ENCODE results near the gene GGA1. TPM values are rescaled to one million over a fixed set of nuclear protein-coding genes. Genes with fewer than 3 reads are reported as not detected.
"Not testable (repeated sequence)": the region's sequence is repeated elsewhere in the genome, so short reads cannot be mapped to it uniquely, and the experiment has no call there.

GGA1 gene
- polyA plus RNA-seq, 1 experiment = 34.6 TPM

- ChIA-PET CTCF (interaction anchor here (0.7 to 1.4 kb wide), 5 partner anchors 8 to 193 kb away, joined by 3 to 10 read pairs (median 3); no protein-coding TSS in a partner anchor), POLR2A (interaction anchor here (0.6 kb wide), 1 partner anchor 59 kb away, joined by 9 read pairs; the partner anchor contains the start of gene PDXP)
Observed at GRCh38 chr22:37599153-37599552, 9.5 kb upstream of the GGA1 start.

GRCh38 chr22:37601203-37601539 lies 7.5 kb upstream of the GGA1 start:
- ChIA-PET CTCF (interaction anchor here (0.6 to 2.4 kb wide), 3 partner anchors 9 to 310 kb away, joined by 3 to 15 read pairs (median 3); no protein-coding TSS in a partner anchor), POLR2A (interaction anchor here (0.6 kb wide), 1 partner anchor 289 kb away, joined by 3 read pairs; no protein-coding TSS in a partner anchor)
- DNase-seq (ENCODE audit: low read depth) = no peak
- Histone ChIP-seq H3K4me3 (ENCODE audit: low read depth, low read length) (no peak overlapping the region), H3K36me3 (ENCODE audit: control insufficient read depth, insufficient read depth, low read length) (no peaks in the 10 kb centered on the region), H3K27me3 (ENCODE audit: control insufficient read depth, insufficient read depth, low read length) (peaks cover 3% of the 10 kb centered on the region; the same call in 1 of the 2 replicates)
- no peak for TF ChIP-seq CTCF (IDR thresholded peaks at IDR 0.05; ENCODE audit: insufficient read depth, low read depth, low read length)

More at GRCh38 chr22:37599153-37599552, 9.5 kb upstream of the GGA1 start:
- no peak for DNase-seq (ENCODE audit: low read depth)
- H3K4me3 ChIP-seq (ENCODE audit: low read depth, low read length) = no peak overlapping the region
- no peaks in the 10 kb centered on the region; the same call in 1 of the 2 replicates for H3K27me3 ChIP-seq (ENCODE audit: control insufficient read depth, insufficient read depth, low read length)
- TF ChIP-seq CTCF (IDR thresholded peaks at IDR 0.05; ENCODE audit: insufficient read depth, low read depth, low read length) = no peak
- no peaks in the 10 kb centered on the region for H3K36me3 ChIP-seq (ENCODE audit: control insufficient read depth, insufficient read depth, low read length)

GRCh38 chr22:37601540-37602442 lies 6.8 kb upstream of the GGA1 start:
- DNase-seq (ENCODE audit: low read depth) = no peak
- TF ChIP-seq CTCF (IDR thresholded peaks at IDR 0.05; ENCODE audit: insufficient read depth, low read depth, low read length) = no peak
- Histone ChIP-seq H3K4me3 (ENCODE audit: low read depth, low read length) (no peak overlapping the region), H3K27me3 (ENCODE audit: control insufficient read depth, insufficient read depth, low read length) (peaks cover 3% of the 10 kb centered on the region; the same call in 1 of the 2 replicates), H3K36me3 (ENCODE audit: control insufficient read depth, insufficient read depth, low read length) (no peaks in the 10 kb centered on the region)
- POLR2A ChIA-PET = interaction anchor here (0.6 kb wide), 5 partner anchors 9 to 288 kb away, joined by 3 to 8 read pairs (median 3); no protein-coding TSS in a partner anchor
- CTCF ChIA-PET = interaction anchor here (0.6 to 2.8 kb wide), 6 partner anchors 9 to 310 kb away, joined by 3 to 15 read pairs (median 4); no protein-coding TSS in a partner anchor

GRCh38 chr22:37602546-37603277 lies 5.9 kb upstream of the GGA1 start:
- H3K36me3 ChIP-seq (ENCODE audit: control insufficient read depth, insufficient read depth, low read length); H3K4me3 ChIP-seq (ENCODE audit: low read depth, low read length); DNase-seq (ENCODE audit: low read depth); H3K27me3 ChIP-seq (ENCODE audit: control insufficient read depth, insufficient read depth, low read length): not testable (repeated sequence)
- ChIA-PET CTCF (interaction anchor here (0.6 to 2.8 kb wide), 6 partner anchors 10 to 220 kb away, joined by 3 to 15 read pairs (median 3); no protein-coding TSS in a partner anchor), POLR2A (interaction anchor here (0.6 kb wide), 3 partner anchors 10 to 150 kb away, joined by 3 to 8 read pairs (median 3); no protein-coding TSS in a partner anchor)

- Histone ChIP-seq H3K4me3 (ENCODE audit: low read depth, low read length) (no peak overlapping the region), H3K36me3 (ENCODE audit: control insufficient read depth, insufficient read depth, low read length) (no peaks in the 10 kb centered on the region), H3K27me3 (ENCODE audit: control insufficient read depth, insufficient read depth, low read length) (peaks cover 3% of the 10 kb centered on the region; the same call in 1 of the 2 replicates)
- DNase-seq (ENCODE audit: low read depth) = no peak
- CTCF ChIA-PET = interaction anchor here (1.0 to 2.8 kb wide), 5 partner anchors 12 to 77 kb away, joined by 3 to 10 read pairs (median 4); no protein-coding TSS in a partner anchor
- no peak for TF ChIP-seq CTCF (IDR thresholded peaks at IDR 0.05; ENCODE audit: insufficient read depth, low read depth, low read length)
- POLR2A ChIA-PET = interaction anchor here (0.7 kb wide), 1 partner anchor 175 kb away, joined by 5 read pairs; no protein-coding TSS in a partner anchor
Observed at GRCh38 chr22:37604074-37604473, 4.6 kb upstream of the GGA1 start.

All from BJ (cell line).